Neural cell (in vitro differentiated cells): ENCODE results near the gene PAGE2B. TPM values are rescaled to one million over a fixed set of nuclear protein-coding genes. Genes with fewer than 3 reads are reported as not detected.

Experiments used
- H2AFZ ChIP-seq: fragments of 200-600, 300-800 bp; sonication (generic), shearing (Covaris generic); 2 replicates; pipeline ENCODE4 v1.6.0; 2014; ENCODE audit warnings: low read depth, mild to moderate bottlenecking, antibody characterized with exemption, low read length, moderate library complexity
- H3F3A ChIP-seq: fragments of 200-600 bp; shearing (Covaris generic); 2 replicates; pipeline ENCODE4 v1.6.1; 2016; ENCODE audit warnings: mild to moderate bottlenecking, moderate library complexity, mixed read lengths, antibody characterized with exemption, low read length; ENCODE audit not compliant: insufficient read depth, poor library complexity, severe bottlenecking
- H3K27ac ChIP-seq: fragments of 200-600, 300-800 bp; sonication (generic), shearing (Covaris generic); 2 replicates; pipeline ENCODE4 v1.5.1; 2014; ENCODE audit warnings: mild to moderate bottlenecking, low read length, moderate library complexity
- H3K27me3 ChIP-seq: fragments of 300-800, 200-600 bp; sonication (generic), shearing (Covaris generic); 2 replicates; pipeline ENCODE4 v1.6.0; 2014; ENCODE audit warnings: mild to moderate bottlenecking, low read depth, low read length, moderate library complexity; ENCODE audit not compliant: insufficient read depth
- H3K36me3 ChIP-seq: fragments of 300-800, 200-600 bp; sonication (generic), shearing (Covaris generic); 2 replicates; pipeline ENCODE4 v1.5.1; 2014; ENCODE audit warnings: mild to moderate bottlenecking, antibody characterized with exemption, low read length, moderate library complexity; ENCODE audit not compliant: insufficient read depth
- H3K4me2 ChIP-seq: fragments of 300-800, 200-600 bp; sonication (generic), shearing (Covaris generic); 2 replicates; pipeline ENCODE4 v1.6.0; 2014; ENCODE audit warnings: mild to moderate bottlenecking, low read length
- H3K4me3 ChIP-seq: fragments of 300-800, 200-600 bp; sonication (generic), shearing (Covaris generic); 2 replicates; pipeline ENCODE4 v1.5.1; 2014; ENCODE audit warnings: mild to moderate bottlenecking, low read length, moderate library complexity
- H3K79me2 ChIP-seq: fragments of 200-600 bp; shearing (Covaris generic); replicated peaks from 2 replicates; pipeline ENCODE4 v1.6.0; 2014; ENCODE audit warnings: mild to moderate bottlenecking, low read length, moderate library complexity; ENCODE audit not compliant: insufficient read depth
- H3K9ac ChIP-seq: fragments of 300-800, 200-600 bp; sonication (generic), shearing (Covaris generic); 2 replicates; pipeline ENCODE4 v1.6.1; 2016; ENCODE audit warnings: mild to moderate bottlenecking, low read length, mixed read lengths
- H3K9me2 ChIP-seq: fragments of 200-600 bp; shearing (Covaris generic); 2 replicates; pipeline ENCODE4 v1.6.1; 2016; ENCODE audit warnings: mild to moderate bottlenecking, low read length, mixed read lengths; ENCODE audit not compliant: insufficient read depth
- H3K9me3 ChIP-seq: fragments of 200-600, 300-800 bp; sonication (generic), shearing (Covaris generic); 2 replicates; pipeline ENCODE4 v1.6.1; 2016; ENCODE audit warnings: mild to moderate bottlenecking, mixed run types, low read length, moderate library complexity, mixed read lengths
- H4K20me1 ChIP-seq: fragments of 200-600 bp; shearing (Covaris generic); 2 replicates; pipeline ENCODE4 v1.6.1; 2016; ENCODE audit warnings: mild to moderate bottlenecking, mixed run types; ENCODE audit not compliant: insufficient read depth
- EP300 ChIP-seq: fragments of 450-650 bp; conservative IDR thresholded peaks from 2 replicates; pipeline ENCODE4 v1.6.1; 2014; ENCODE audit warnings: antibody characterized with exemption, mild to moderate bottlenecking, moderate library complexity; ENCODE audit not compliant: poor library complexity, severe bottlenecking
- EZH2 ChIP-seq: fragments of 200-600, 300-800 bp; shearing (Covaris generic), sonication (generic); IDR thresholded peaks from 2 replicates; pipeline ENCODE4 v1.6.1; 2014; ENCODE audit warnings: antibody characterized with exemption, low read length, borderline replicate concordance, mild to moderate bottlenecking; ENCODE audit not compliant: insufficient read depth, poor library complexity, severe bottlenecking
- MXI1 ChIP-seq: fragments of 450-650 bp; conservative IDR thresholded peaks from 2 replicates; pipeline ENCODE4 v1.6.1; 2014; ENCODE audit warnings: antibody characterized with exemption, mild to moderate bottlenecking; ENCODE audit not compliant: poor library complexity, severe bottlenecking
- POLR2AphosphoS5 ChIP-seq: IDR thresholded peaks from 2 replicates; pipeline ENCODE4 v1.6.1; 2012
- RAD21 ChIP-seq: fragments of 450-650 bp; conservative IDR thresholded peaks from 2 replicates; pipeline ENCODE4 v1.6.1; 2014; ENCODE audit warnings: antibody characterized with exemption, mild to moderate bottlenecking, moderate library complexity
- SMC3 ChIP-seq: fragments of 450-650 bp; conservative IDR thresholded peaks from 2 replicates; pipeline ENCODE4 v1.6.1; 2014; ENCODE audit warnings: antibody characterized with exemption, mild to moderate bottlenecking, moderate library complexity; ENCODE audit not compliant: poor library complexity
- TAF1 ChIP-seq: IDR thresholded peaks from 2 replicates; pipeline ENCODE4 v1.6.1; 2012; ENCODE audit warnings: low read depth
- polyA plus RNA-seq: library from polyadenylated mRNA; depleted of rRNA; stranded (reverse); fragments of >200 nt; gene quantifications from 2 replicates; pipeline ENCODE4 v1.2.3, GENCODE V29; 2014
- TF ChIP-seq, protein P1 (sequence below): fragments of 450-650 bp; IDR thresholded peaks from 2 replicates; pipeline ENCODE4 v1.5.1; 2014; ENCODE audit warnings: antibody characterized with exemption, mild to moderate bottlenecking, moderate library complexity; ENCODE audit not compliant: poor library complexity, severe bottlenecking
- TF ChIP-seq, protein P2 (sequence below): IDR thresholded peaks from 2 replicates; pipeline ENCODE4 v1.6.1; 2012; ENCODE audit warnings: borderline replicate concordance

The PAGE2B gene
- polyA plus RNA-seq, 1 donor from 2014 or later, result not detected

DNA sequence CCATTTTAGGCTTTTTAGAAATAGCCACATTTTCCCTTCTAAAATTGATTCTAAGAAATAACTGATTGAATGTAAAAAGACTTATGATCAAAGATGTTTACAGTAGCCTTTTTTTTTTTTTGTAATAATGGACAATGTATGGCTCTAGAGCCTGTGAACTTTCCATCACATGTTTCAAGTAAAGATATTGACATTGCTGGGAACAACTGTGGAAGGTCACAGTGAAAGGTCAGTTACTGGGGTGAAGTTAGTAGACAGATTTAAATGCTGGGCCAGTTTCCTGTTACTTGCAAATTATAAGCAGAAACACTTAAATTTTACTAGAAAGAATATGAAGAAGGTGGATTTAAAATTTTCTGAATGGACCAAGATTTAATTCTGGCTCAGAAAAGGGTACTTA is 32.4 kb downstream of the PAGE2B start:
- TF ChIP-seq POLR2AphosphoS5, result no peak
- no peak for TF ChIP-seq MXI1
- TF ChIP-seq SMC3, result no peak
- TF ChIP-seq TAF1, result no peak
- no peak for TF ChIP-seq RAD21
- no peak for TF ChIP-seq EP300
- TF ChIP-seq, protein P1, sequence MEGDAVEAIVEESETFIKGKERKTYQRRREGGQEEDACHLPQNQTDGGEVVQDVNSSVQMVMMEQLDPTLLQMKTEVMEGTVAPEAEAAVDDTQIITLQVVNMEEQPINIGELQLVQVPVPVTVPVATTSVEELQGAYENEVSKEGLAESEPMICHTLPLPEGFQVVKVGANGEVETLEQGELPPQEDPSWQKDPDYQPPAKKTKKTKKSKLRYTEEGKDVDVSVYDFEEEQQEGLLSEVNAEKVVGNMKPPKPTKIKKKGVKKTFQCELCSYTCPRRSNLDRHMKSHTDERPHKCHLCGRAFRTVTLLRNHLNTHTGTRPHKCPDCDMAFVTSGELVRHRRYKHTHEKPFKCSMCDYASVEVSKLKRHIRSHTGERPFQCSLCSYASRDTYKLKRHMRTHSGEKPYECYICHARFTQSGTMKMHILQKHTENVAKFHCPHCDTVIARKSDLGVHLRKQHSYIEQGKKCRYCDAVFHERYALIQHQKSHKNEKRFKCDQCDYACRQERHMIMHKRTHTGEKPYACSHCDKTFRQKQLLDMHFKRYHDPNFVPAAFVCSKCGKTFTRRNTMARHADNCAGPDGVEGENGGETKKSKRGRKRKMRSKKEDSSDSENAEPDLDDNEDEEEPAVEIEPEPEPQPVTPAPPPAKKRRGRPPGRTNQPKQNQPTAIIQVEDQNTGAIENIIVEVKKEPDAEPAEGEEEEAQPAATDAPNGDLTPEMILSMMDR, result no peak
- H3K27ac ChIP-seq, result no peak overlapping the region
- no peak overlapping the region for H3K4me3 ChIP-seq

DNA sequence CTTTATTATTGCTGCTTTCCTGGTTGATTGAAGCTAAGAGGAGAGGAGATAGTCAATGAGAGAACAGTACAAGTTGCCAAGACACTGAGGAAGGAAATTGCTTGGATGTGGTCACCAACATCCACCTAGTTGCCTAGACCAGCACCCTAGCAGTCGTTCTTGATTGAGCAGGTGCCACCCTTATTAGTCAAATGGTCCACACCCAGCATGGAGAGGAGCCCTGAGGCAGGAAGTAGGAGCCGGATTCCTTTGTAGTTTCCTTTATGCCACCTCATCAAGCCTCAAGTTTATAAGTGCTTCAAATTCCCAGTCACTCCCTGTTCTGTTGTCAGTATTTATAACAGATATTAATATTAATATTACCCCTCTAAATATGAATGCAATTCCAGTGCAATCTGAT is 33.1 kb downstream of the PAGE2B start:
- H3K4me3 ChIP-seq, result no peak overlapping the region

More for the DNA sequence above, 32.4 kb downstream of the PAGE2B start:
- Histone ChIP-seq H3K9ac (no peak overlapping the region), H4K20me1 (no peaks in the 10 kb centered on the region), H3K36me3 (no peaks in the 10 kb centered on the region), H3F3A (no peaks in the 10 kb centered on the region), H3K4me2 (no peak overlapping the region), H2AFZ (no peak overlapping the region), H3K79me2 (no peaks in the 10 kb centered on the region), H3K27me3 (no peaks in the 10 kb centered on the region), H3K9me3 (no peaks in the 10 kb centered on the region), H3K9me2 (no peaks in the 10 kb centered on the region)

DNA sequence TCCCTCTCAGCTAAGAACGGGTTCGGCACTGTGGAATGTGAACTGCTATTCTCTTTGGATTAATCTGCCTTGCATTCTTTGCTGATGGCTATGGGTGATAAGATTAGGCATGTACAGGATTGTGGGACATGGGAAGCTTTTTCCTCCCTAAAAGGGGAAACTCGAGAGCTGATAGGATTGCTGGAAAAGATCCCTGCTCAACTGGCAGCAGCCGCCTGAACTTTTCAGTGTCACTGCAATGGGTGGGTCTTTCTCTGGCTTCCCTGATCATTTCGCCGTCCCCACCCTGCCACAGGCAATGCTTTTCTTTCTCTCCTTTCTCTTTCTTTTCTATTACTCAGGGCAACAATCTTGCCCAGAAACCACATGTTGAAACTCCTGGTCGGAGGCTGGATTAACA is 34.5 kb downstream of the PAGE2B start:
- H3K79me2 ChIP-seq, result no peaks in the 10 kb centered on the region
- no peaks in the 10 kb centered on the region for H3F3A ChIP-seq
- H3K36me3 ChIP-seq, result no peaks in the 10 kb centered on the region
- H3K9me2 ChIP-seq, result no peaks in the 10 kb centered on the region
- H3K9me3 ChIP-seq, result no peaks in the 10 kb centered on the region
- H3K4me2 ChIP-seq, result no peak overlapping the region
- H3K4me3 ChIP-seq, result no peak overlapping the region
- H3K27me3 ChIP-seq, result no peaks in the 10 kb centered on the region
- H4K20me1 ChIP-seq, result no peaks in the 10 kb centered on the region
- TF ChIP-seq EZH2 (no peak), TAF1 (no peak), RAD21 (no peak), MXI1 (no peak), SMC3 (no peak), EP300 (no peak), POLR2AphosphoS5 (no peak)
- TF ChIP-seq, protein P2, sequence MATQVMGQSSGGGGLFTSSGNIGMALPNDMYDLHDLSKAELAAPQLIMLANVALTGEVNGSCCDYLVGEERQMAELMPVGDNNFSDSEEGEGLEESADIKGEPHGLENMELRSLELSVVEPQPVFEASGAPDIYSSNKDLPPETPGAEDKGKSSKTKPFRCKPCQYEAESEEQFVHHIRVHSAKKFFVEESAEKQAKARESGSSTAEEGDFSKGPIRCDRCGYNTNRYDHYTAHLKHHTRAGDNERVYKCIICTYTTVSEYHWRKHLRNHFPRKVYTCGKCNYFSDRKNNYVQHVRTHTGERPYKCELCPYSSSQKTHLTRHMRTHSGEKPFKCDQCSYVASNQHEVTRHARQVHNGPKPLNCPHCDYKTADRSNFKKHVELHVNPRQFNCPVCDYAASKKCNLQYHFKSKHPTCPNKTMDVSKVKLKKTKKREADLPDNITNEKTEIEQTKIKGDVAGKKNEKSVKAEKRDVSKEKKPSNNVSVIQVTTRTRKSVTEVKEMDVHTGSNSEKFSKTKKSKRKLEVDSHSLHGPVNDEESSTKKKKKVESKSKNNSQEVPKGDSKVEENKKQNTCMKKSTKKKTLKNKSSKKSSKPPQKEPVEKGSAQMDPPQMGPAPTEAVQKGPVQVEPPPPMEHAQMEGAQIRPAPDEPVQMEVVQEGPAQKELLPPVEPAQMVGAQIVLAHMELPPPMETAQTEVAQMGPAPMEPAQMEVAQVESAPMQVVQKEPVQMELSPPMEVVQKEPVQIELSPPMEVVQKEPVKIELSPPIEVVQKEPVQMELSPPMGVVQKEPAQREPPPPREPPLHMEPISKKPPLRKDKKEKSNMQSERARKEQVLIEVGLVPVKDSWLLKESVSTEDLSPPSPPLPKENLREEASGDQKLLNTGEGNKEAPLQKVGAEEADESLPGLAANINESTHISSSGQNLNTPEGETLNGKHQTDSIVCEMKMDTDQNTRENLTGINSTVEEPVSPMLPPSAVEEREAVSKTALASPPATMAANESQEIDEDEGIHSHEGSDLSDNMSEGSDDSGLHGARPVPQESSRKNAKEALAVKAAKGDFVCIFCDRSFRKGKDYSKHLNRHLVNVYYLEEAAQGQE, result no peak
- TF ChIP-seq, protein P1, result no peak
- no peak overlapping the region for H3K27ac ChIP-seq
- H2AFZ ChIP-seq, result no peak overlapping the region
- H3K9ac ChIP-seq, result no peak overlapping the region

More for the DNA sequence above, 33.1 kb downstream of the PAGE2B start:
- Histone ChIP-seq H3K9ac (no peak overlapping the region), H3K27ac (no peak overlapping the region), H3K9me2 (no peaks in the 10 kb centered on the region), H2AFZ (no peak overlapping the region), H3K36me3 (no peaks in the 10 kb centered on the region), H3K9me3 (no peaks in the 10 kb centered on the region), H3K27me3 (no peaks in the 10 kb centered on the region), H4K20me1 (no peaks in the 10 kb centered on the region), H3K79me2 (no peaks in the 10 kb centered on the region), H3F3A (no peaks in the 10 kb centered on the region), H3K4me2 (no peak overlapping the region)
- TF ChIP-seq TAF1, result no peak
- no peak for TF ChIP-seq MXI1
- TF ChIP-seq EP300, result no peak
- no peak for TF ChIP-seq EZH2
- no peak for TF ChIP-seq RAD21
- TF ChIP-seq, protein P1, result no peak
